Ectodermal cell (in vitro differentiated cells): ENCODE results near the gene CRAT.

Source experiments
- H3K27ac ChIP-seq: 2 replicates; pipeline ENCODE4 v1.7.0; 2013; ENCODE audit warnings: mild to moderate bottlenecking, low read depth, low read length; ENCODE audit not compliant: insufficient read depth, poor library complexity, severe bottlenecking
- H3K27me3 ChIP-seq: 2 replicates; pipeline ENCODE4 v1.7.0; 2013; ENCODE audit warnings: mild to moderate bottlenecking, low read length; ENCODE audit not compliant: insufficient read depth, control insufficient read depth, poor library complexity, severe bottlenecking
- H3K36me3 ChIP-seq: one replicate; pipeline ENCODE4 v1.7.0; 2013; ENCODE audit warnings: low read length; ENCODE audit not compliant: control insufficient read depth, insufficient read depth
- H3K4me1 ChIP-seq: one replicate; pipeline ENCODE4 v1.7.0; 2013; ENCODE audit warnings: low read length; ENCODE audit not compliant: control insufficient read depth, insufficient read depth
- H3K4me3 ChIP-seq: 2 replicates; pipeline ENCODE4 v1.7.0; 2013; ENCODE audit warnings: low read depth, low read length, control low read depth; ENCODE audit not compliant: insufficient read depth
- H3K9me3 ChIP-seq: 2 replicates; pipeline ENCODE4 v1.7.0; 2013; ENCODE audit warnings: mild to moderate bottlenecking, low read length, moderate library complexity; ENCODE audit not compliant: control insufficient read depth
- WGBS, 2 experiments: methylation state at CpG; one replicate each; pipeline ENCODE4 v1.1.7; 2013; ENCODE audit warnings: missing lambda C conversion rate in 2 of 2; 5-methylcytosine and 5-hydroxymethylcytosine counted together

CRAT gene

GRCh38 chr9:129145841-129146292 lies 35.3 kb upstream of the CRAT start:
- WGBS, 2 experiments = 34 to 39% methylated on average over 6 to 7 of the region's 7 CpGs
- Histone ChIP-seq H3K4me3 (no peak overlapping the region), H3K27me3 (no peaks in the 10 kb centered on the region), H3K4me1 (peaks cover 56% of the 10 kb centered on the region), H3K9me3 (no peaks in the 10 kb centered on the region), H3K27ac (peak overlapping the region; percentile 91), H3K36me3 (peaks cover 8% of the 10 kb centered on the region)

GRCh38 chr9:129145316-129145715 lies 34.7 kb upstream of the CRAT start:
- no peaks in the 10 kb centered on the region for H3K27me3 ChIP-seq
- no peaks in the 10 kb centered on the region for H3K9me3 ChIP-seq
- 87 to 89% methylated on average over 2 of the region's 2 CpGs for WGBS, 2 experiments
- peak overlapping the region; percentile 91 for H3K27ac ChIP-seq
- H3K4me1 ChIP-seq = peaks cover 59% of the 10 kb centered on the region
- H3K4me3 ChIP-seq = no peak overlapping the region
- peaks cover 8% of the 10 kb centered on the region for H3K36me3 ChIP-seq

- no peak overlapping the region for H3K4me3 ChIP-seq
- peaks cover 8% of the 10 kb centered on the region for H3K36me3 ChIP-seq
- H3K27ac ChIP-seq = peak overlapping the region; percentile 27
- 61% methylated on average over 14 of the region's 14 CpGs for WGBS, 2 experiments
- H3K4me1 ChIP-seq = peaks cover 67% of the 10 kb centered on the region
- H3K27me3 ChIP-seq = no peaks in the 10 kb centered on the region
- H3K9me3 ChIP-seq = no peaks in the 10 kb centered on the region
Measured at GRCh38 chr9:129143031-129143927, 32.7 kb upstream of the CRAT start.

GRCh38 chr9:129142138-129142935 lies 31.7 kb upstream of the CRAT start:
- 89 to 91% methylated on average over 15 of the region's 15 CpGs for WGBS, 2 experiments
- H3K4me3 ChIP-seq = no peak overlapping the region
- peaks cover 9% of the 10 kb centered on the region for H3K36me3 ChIP-seq
- H3K27ac ChIP-seq = no peak overlapping the region
- H3K27me3 ChIP-seq = no peaks in the 10 kb centered on the region
- peaks cover 67% of the 10 kb centered on the region for H3K4me1 ChIP-seq
- H3K9me3 ChIP-seq = no peaks in the 10 kb centered on the region

GRCh38 chr9:129141066-129142041 lies 30.8 kb upstream of the CRAT start:
- 62 to 63% methylated on average over 12 to 13 of the region's 13 CpGs for WGBS, 2 experiments

GRCh38 chr9:129140397-129141065 lies 29.9 kb upstream of the CRAT start:
- H3K4me1 ChIP-seq = peaks cover 52% of the 10 kb centered on the region
- no peaks in the 10 kb centered on the region for H3K27me3 ChIP-seq
- peak overlapping the region; percentile 99 for H3K27ac ChIP-seq
- peaks cover 19% of the 10 kb centered on the region for H3K36me3 ChIP-seq
- H3K9me3 ChIP-seq = no peaks in the 10 kb centered on the region
- H3K4me3 ChIP-seq = peak overlapping the region; percentile 46
- 8 to 11% methylated on average over 8 of the region's 8 CpGs for WGBS, 2 experiments

More at GRCh38 chr9:129141066-129142041, 30.8 kb upstream of the CRAT start:
- no peaks in the 10 kb centered on the region for H3K9me3 ChIP-seq
- H3K27me3 ChIP-seq = no peaks in the 10 kb centered on the region
- H3K4me1 ChIP-seq = peaks cover 60% of the 10 kb centered on the region
- peak overlapping the region; percentile 99 for H3K27ac ChIP-seq
- peak overlapping the region; percentile 46 for H3K4me3 ChIP-seq
- H3K36me3 ChIP-seq = peaks cover 18% of the 10 kb centered on the region

GRCh38 chr9:129139993-129140396 lies 29.4 kb upstream of the CRAT start:
- Histone ChIP-seq H3K4me3 (peak overlapping the region; percentile 46), H3K27ac (peak overlapping the region; percentile 99), H3K9me3 (no peaks in the 10 kb centered on the region), H3K4me1 (peaks cover 46% of the 10 kb centered on the region), H3K36me3 (peaks cover 19% of the 10 kb centered on the region), H3K27me3 (no peaks in the 10 kb centered on the region)
- WGBS, 2 experiments = 1% methylated on average over 11 of the region's 11 CpGs

GRCh38 chr9:129139233-129139992 lies 28.8 kb upstream of the CRAT start:
- peak overlapping the region; percentile 46 for H3K4me3 ChIP-seq
- H3K27ac ChIP-seq = peak overlapping the region; percentile 99
- WGBS, 2 experiments = 14% methylated on average over 13 of the region's 13 CpGs
- peaks cover 19% of the 10 kb centered on the region for H3K36me3 ChIP-seq
- no peaks in the 10 kb centered on the region for H3K9me3 ChIP-seq
- H3K4me1 ChIP-seq = peaks cover 45% of the 10 kb centered on the region
- H3K27me3 ChIP-seq = no peaks in the 10 kb centered on the region
